PC-3 (cell line): ENCODE results near the gene ADAM23.

ENCODE experiments used
- EZH2phosphoT487 ChIP-seq: fragments of 300-600 bp; sonication (generic); IDR thresholded peaks from 2 replicates; pipeline ENCODE4 v1.6.1; 2018; ENCODE audit warnings: mild to moderate bottlenecking, antibody characterized with exemption, low read length, borderline replicate concordance
- TF ChIP-seq, protein P1 (sequence below): fragments of 300-600 bp; sonication (generic); conservative IDR thresholded peaks from 2 replicates; pipeline ENCODE4 v1.5.1; 2017; ENCODE audit warnings: antibody characterized with exemption, low read depth, mild to moderate bottlenecking, low read length

DNA sequence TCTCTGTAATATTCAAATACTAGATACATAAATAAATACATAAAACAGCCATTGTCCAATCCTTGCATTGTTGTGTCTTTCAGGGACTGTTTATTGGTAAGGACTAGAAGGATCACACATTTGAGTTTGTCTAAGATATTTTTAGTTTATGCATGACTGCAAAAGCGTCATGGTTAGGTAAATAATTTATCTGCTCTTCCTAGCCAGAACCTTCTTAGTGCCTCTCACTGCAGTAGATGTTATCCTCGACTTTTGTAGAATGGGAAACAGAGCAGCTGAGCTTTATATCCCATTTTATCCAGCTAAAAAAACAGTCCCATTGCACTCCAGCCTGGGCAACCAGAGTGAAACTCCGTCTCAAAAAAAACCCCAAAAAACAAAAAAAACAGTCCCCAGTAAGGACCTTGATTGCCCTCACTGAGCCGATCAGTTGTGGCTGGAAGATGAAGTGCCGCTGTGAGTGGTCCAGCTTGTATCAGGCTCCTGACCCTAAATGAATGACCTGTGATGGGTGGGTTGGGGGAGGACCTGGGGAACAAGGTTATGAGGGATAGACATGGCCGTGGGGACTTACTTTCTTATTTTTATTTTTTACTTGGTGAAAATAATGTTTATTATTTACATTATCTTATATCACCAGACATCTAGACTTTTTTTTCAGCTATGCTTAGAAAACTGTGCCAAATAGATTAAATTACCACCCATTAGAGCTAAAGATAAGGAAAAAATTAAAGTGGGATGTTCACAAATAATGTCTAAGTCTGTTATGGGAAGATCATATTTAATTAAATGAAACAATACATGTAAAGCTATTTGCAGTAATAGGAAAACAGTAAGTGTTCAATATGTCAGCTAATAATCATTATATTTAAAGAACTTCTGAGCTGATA, 10.9 kb upstream of the ADAM23 start:
- TF ChIP-seq, protein P1, sequence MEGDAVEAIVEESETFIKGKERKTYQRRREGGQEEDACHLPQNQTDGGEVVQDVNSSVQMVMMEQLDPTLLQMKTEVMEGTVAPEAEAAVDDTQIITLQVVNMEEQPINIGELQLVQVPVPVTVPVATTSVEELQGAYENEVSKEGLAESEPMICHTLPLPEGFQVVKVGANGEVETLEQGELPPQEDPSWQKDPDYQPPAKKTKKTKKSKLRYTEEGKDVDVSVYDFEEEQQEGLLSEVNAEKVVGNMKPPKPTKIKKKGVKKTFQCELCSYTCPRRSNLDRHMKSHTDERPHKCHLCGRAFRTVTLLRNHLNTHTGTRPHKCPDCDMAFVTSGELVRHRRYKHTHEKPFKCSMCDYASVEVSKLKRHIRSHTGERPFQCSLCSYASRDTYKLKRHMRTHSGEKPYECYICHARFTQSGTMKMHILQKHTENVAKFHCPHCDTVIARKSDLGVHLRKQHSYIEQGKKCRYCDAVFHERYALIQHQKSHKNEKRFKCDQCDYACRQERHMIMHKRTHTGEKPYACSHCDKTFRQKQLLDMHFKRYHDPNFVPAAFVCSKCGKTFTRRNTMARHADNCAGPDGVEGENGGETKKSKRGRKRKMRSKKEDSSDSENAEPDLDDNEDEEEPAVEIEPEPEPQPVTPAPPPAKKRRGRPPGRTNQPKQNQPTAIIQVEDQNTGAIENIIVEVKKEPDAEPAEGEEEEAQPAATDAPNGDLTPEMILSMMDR, result no peak
- no peak for TF ChIP-seq EZH2phosphoT487
